HG02763 (cell line): Measurements from ENCODE around the gene KCTD11.

Experiments
- ATAC-seq: cut with Tn5 transposase; IDR thresholded peaks from one replicate; pipeline ENCODE4 v1.9.1; 2021; ENCODE audit warnings: mild to moderate bottlenecking, moderate library complexity; ENCODE audit not compliant: unreplicated experiment

Gene KCTD11

DNA sequence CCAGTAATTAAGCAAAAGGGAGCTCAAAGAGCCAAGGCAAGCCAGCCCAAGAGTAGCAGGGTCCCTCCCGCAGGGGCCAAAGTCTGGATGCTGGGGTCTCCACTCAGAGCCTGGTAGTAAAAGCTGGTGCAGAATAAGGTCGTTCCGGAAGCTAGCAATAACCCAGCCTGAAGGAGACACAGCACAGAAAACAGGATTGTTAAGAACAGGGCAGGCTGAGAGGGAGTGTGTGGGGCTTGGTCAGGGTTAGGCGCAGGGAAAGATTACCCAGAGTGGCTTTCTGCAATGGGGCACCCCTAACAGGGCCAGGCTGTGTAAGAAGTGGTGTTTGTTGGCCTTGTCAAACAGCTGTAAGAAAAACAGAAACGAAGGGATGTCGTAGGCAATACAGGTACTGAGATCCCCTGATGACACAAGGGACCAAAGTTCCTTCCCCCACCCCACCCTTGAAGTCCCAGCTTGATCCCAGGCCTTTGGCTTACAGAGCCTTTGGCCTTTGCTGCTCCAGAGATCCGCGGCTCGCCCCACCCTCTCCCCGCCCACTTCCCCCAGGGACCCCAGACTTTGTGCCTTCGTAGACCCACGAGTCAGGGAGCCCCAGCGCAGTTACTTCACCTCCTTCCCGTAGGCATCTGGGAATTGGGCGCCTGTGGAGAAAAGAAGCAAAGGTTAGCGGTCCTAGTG, 51.2 kb downstream of the KCTD11 start:
- ATAC-seq, result no peak

GRCh38 chr17:7403727-7403976, 51.7 kb downstream of the KCTD11 start:
- ATAC-seq, result no peak

GRCh38 chr17:7403977-7404736, 52.2 kb downstream of the KCTD11 start, which contains the start of gene TMEM256:
Gene TMEM256 (minus strand): TSS chr17:7404097. CDS start chr17:7404084, 13 bp downstream.
- ATAC-seq, result peak; percentile 97
